Astrocyte (in vitro differentiated cells and primary cell): ENCODE results near the gene ZNF565. TPM values are rescaled to one million over a fixed set of nuclear protein-coding genes. Genes with fewer than 3 reads are reported as not detected.
A peak's percentile ranks its signal among the peaks of the same experiment; 100 is the strongest.

ENCODE experiments used
- DNase-seq: peaks from one replicate; pipeline ENCODE4 v3.0.0-alpha.2; 2010; ENCODE audit warnings: low read depth
- FAIRE-seq: peaks from 2 replicates; lab custom pipeline; 2011; peaks lifted over from hg19 to GRCh38; lab: Jason Lieb, UNC
- H2AFZ ChIP-seq: 2 replicates; pipeline ENCODE4 v1.6.0; 2012; ENCODE audit warnings: low read depth, low read length, inconsistent platforms
- H3K27ac ChIP-seq: 2 replicates; pipeline ENCODE4 v1.5.1; 2011; ENCODE audit warnings: low read depth, low read length, inconsistent platforms
- H3K27me3 ChIP-seq: 2 replicates; pipeline ENCODE4 v1.6.0; 2011; ENCODE audit warnings: low read length, inconsistent platforms; ENCODE audit not compliant: insufficient read depth
- H3K36me3 ChIP-seq: 2 replicates; pipeline ENCODE4 v1.5.1; 2011; ENCODE audit warnings: low read length, inconsistent platforms; ENCODE audit not compliant: insufficient read depth
- H3K4me1 ChIP-seq: 2 replicates; pipeline ENCODE4 v1.5.1; 2011; ENCODE audit warnings: low read length, inconsistent platforms; ENCODE audit not compliant: insufficient read depth
- H3K4me2 ChIP-seq: 2 replicates; pipeline ENCODE4 v1.6.0; 2012; ENCODE audit warnings: low read length, inconsistent platforms
- H3K4me3 ChIP-seq: 2 replicates; pipeline ENCODE4 v1.5.1; 2011; ENCODE audit warnings: low read depth, mild to moderate bottlenecking, low read length, inconsistent platforms; ENCODE audit not compliant: insufficient read depth
- H3K79me2 ChIP-seq: 2 replicates; pipeline ENCODE4 v1.6.0; 2012; ENCODE audit warnings: mild to moderate bottlenecking, low read length, inconsistent platforms; ENCODE audit not compliant: insufficient read depth
- H3K9ac ChIP-seq: 2 replicates; pipeline ENCODE4 v1.6.0; 2012; ENCODE audit warnings: mild to moderate bottlenecking, low read length, inconsistent platforms
- H3K9me3 ChIP-seq: 2 replicates; pipeline ENCODE4 v1.5.1; 2012; ENCODE audit warnings: low read depth, mild to moderate bottlenecking, low read length, inconsistent platforms; ENCODE audit not compliant: insufficient read depth
- H4K20me1 ChIP-seq: 2 replicates; pipeline ENCODE4 v1.6.0; 2012; ENCODE audit warnings: low read length, inconsistent platforms; ENCODE audit not compliant: insufficient read depth
- H3K27ac Mint-ChIP-seq: one replicate; pipeline ENCODE4 v1.8.0; 2021; ENCODE audit warnings: mild to moderate bottlenecking, mixed read lengths; ENCODE audit not compliant: unreplicated experiment
- H3K27me3 Mint-ChIP-seq: one replicate; pipeline ENCODE4 v1.8.0; 2021; ENCODE audit warnings: low read depth, mixed read lengths; ENCODE audit not compliant: unreplicated experiment
- H3K36me3 Mint-ChIP-seq: one replicate; pipeline ENCODE4 v1.8.0; 2021; ENCODE audit warnings: low read depth, mixed read lengths; ENCODE audit not compliant: unreplicated experiment
- H3K4me1 Mint-ChIP-seq: one replicate; pipeline ENCODE4 v1.8.0; 2021; ENCODE audit warnings: low read depth, mixed read lengths; ENCODE audit not compliant: unreplicated experiment
- H3K4me3 Mint-ChIP-seq: one replicate; pipeline ENCODE4 v1.8.0; 2021; ENCODE audit warnings: mild to moderate bottlenecking, moderate library complexity, mixed read lengths; ENCODE audit not compliant: unreplicated experiment
- H3K9me3 Mint-ChIP-seq: one replicate; pipeline ENCODE4 v1.8.0; 2021; ENCODE audit warnings: mild to moderate bottlenecking, mixed read lengths; ENCODE audit not compliant: unreplicated experiment
- CTCF ChIP-seq: IDR thresholded peaks from 2 replicates; pipeline ENCODE4 v1.5.1; 2011; ENCODE audit warnings: low read depth, mild to moderate bottlenecking, inconsistent platforms, low read length, moderate library complexity; ENCODE audit not compliant: insufficient read depth
- EZH2 ChIP-seq: IDR thresholded peaks from 2 replicates; pipeline ENCODE4 v1.6.1; 2012; ENCODE audit warnings: mild to moderate bottlenecking, low read length, inconsistent platforms; ENCODE audit not compliant: insufficient read depth
- total RNA-seq: library from RNA; stranded (reverse); gene quantifications from 2 replicates; pipeline ENCODE4 v1.2.1, GENCODE V29; 2021

Gene ZNF565
- total RNA-seq, 1 donor from 2014 or later: 6.5 TPM

GRCh38 chr19:36151144-36152018 is 63.1 kb downstream of the ZNF565 start:
- Histone ChIP-seq H3K79me2 (peaks cover 6% of the 10 kb centered on the region), H3K4me1 (no peaks in the 10 kb centered on the region), H3K4me2 (peak overlapping the region; percentile 52), H3K9ac (peak overlapping the region; percentile 31), H3K27ac (no peak overlapping the region), H3K36me3 (peaks cover 21% of the 10 kb centered on the region), H4K20me1 (peaks cover 47% of the 10 kb centered on the region), H3K27me3 (no peaks in the 10 kb centered on the region), H2AFZ (no peak overlapping the region), H3K9me3 (no peaks in the 10 kb centered on the region), H3K4me3 (peak overlapping the region; percentile 10)
- Mint-ChIP-seq H3K4me1 (peaks cover 10% of the 10 kb centered on the region), H3K9me3 (no peaks in the 10 kb centered on the region), H3K27me3 (no peaks in the 10 kb centered on the region), H3K36me3 (peaks cover 28% of the 10 kb centered on the region), H3K4me3 (no peak overlapping the region), H3K27ac (no peak overlapping the region)
- DNase-seq: no peak
- no peak for FAIRE-seq
- TF ChIP-seq CTCF: no peak
- no peak for TF ChIP-seq EZH2

- no peak for TF ChIP-seq EZH2
- TF ChIP-seq CTCF: no peak
- Histone ChIP-seq H2AFZ (no peak overlapping the region), H3K79me2 (peaks cover 14% of the 10 kb centered on the region), H3K4me2 (no peak overlapping the region), H3K4me3 (no peak overlapping the region), H3K9ac (no peak overlapping the region), H3K36me3 (peaks cover 29% of the 10 kb centered on the region), H3K27ac (no peak overlapping the region), H3K4me1 (no peaks in the 10 kb centered on the region), H4K20me1 (peaks cover 55% of the 10 kb centered on the region), H3K9me3 (no peaks in the 10 kb centered on the region), H3K27me3 (no peaks in the 10 kb centered on the region)
- peaks cover 36% of the 10 kb centered on the region for H3K36me3 Mint-ChIP-seq
- no peak for FAIRE-seq
- no peak for DNase-seq
- no peak overlapping the region for H3K27ac Mint-ChIP-seq
- peaks cover 3% of the 10 kb centered on the region for H3K4me1 Mint-ChIP-seq
- H3K9me3 Mint-ChIP-seq: no peaks in the 10 kb centered on the region
- no peak overlapping the region for H3K4me3 Mint-ChIP-seq
- no peaks in the 10 kb centered on the region for H3K27me3 Mint-ChIP-seq
These were observed 63.9 kb downstream of the ZNF565 start for GRCh38 chr19:36150586-36150985.
